NOMO-1 treated with DMSO at 0.1 percent for 48 hours (cell line): ENCODE measurements around the gene ATG12.
"Not testable (repeated sequence)": the region's sequence is repeated elsewhere in the genome, so short reads cannot be mapped to it uniquely, and the experiment has no call there.

Source experiments
- DNase-seq: peaks from one replicate; lab custom pipeline; 2025; ENCODE audit not compliant: unreplicated experiment; lab: John Stamatoyannopoulos, UW

ATG12 gene

DNA sequence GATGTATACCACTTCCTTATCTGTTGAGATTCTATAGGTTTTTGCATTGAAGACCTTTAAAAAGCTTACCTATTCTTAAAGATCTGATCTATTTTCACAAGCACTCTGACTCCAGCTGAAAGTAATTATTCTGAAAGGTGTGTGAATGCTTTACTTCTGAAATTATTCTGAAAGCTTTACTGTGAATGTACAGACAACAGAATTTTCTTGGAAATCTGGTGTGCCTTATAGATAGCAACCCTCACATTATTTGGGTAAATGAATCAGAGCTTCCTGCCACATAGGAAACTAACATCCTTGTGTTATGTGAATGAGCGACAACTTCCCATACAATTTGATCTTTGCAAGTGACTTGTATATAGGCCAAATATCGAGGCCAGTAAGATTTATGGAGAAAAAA lies 31.4 kb downstream of the ATG12 start:
- no peak for DNase-seq

DNA sequence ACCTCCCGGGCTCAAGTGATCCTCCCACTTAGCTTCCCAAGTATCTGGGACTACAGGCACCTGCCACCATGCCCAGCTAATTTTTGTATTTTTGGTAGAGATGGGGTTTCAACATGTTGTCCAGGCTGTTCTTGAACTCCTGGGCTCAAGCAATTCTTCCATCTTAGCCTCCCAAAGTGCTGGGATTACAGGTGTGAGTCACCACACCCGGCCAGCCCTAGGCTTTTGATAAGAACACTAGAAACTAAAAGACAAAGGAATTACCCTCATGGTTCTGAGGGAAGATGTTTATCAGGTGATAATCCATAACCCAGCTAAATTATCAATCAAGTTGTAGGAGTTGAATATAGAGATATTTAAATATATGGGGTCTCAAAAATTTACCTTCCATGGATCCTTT lies 33.3 kb downstream of the ATG12 start:
- DNase-seq = not testable (repeated sequence)

DNA sequence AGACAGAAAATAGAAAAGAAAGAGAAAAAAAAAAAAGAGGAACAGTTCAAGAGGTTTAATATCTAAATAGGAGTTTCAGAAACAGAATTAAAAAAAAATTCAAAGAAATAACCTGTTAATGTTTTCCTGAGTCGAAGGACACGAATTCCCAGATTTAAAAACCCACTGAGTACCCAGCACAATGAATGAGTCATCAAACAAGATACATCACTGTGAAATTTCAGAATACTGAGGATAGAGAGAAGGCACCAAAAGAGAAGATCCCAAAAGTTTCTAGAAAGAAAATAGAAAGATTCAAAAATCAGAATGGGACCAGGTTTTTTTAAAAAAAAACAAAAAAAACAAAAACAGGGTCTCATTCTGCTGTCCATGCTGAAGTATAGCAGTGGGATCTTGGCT lies 33.7 kb downstream of the ATG12 start:
- DNase-seq = no peak

DNA sequence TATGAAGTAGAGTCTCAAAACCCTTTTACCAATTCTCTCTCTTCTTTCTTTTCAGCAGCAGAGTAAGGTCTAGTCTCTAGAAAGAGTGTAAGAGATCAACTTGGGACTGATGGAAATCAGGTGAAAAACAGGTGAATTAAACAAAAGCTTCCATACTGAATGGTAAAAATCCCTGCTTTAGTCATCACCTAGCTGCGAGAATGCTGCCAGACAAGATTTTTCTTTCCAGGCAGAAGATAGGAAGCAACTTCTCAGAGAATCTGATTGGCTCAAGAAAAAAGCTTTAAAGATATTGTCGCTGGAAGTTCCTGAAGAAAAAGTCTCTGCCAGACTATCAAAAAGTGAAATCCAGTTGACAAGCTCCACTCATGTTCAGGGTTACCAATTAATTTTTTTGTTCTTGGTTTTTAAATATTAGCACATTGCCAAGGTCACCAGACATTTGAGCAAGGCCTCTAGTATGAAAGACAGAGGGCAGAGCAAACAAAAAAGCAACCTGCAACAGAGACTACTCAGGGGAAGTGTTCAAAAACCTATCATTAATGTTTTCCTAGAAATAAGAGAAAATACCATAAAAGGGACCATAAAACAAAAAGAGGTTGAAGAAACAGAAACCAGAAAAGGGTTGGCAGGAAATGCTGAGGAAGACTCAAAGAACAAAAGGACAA lies 34.2 kb downstream of the ATG12 start:
- DNase-seq = no peak

DNA sequence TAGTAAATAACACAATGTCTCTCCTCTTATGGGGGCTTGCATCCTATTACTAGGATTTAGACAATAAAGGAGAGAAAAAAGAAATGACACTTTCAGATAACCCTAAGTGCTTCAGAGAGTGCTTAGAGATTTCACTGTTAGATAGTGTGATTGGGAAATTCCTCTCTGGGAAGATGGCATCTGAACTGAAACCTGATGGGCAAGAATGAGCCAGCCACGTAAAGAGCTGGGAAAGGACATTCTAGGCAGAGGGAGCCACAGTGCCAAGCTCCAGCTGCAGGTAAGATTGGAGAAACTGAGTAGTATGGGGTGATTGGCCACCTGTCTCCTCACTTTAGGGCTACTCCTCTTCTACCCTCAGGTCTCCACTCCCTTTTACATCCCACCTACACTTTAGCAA lies 39.4 kb downstream of the ATG12 start:
- no peak for DNase-seq

DNA sequence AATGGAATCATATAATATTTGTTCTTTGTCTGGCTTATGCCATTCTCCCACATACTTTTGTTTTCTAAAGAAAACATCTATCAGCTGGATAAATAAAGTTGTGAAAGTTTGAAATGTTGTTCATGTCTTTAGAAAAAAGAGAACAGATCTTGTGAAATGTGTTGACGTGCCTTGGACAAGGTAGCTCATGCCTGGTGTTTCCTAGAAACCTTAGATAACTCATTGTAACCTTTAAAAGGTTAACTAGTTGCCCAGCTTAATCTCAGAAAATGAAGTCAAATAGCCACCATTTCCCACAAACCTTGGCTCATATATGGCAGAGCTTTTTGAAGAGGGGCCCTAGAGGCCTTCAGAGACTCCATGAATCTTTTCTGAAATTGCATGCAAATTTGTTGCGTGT lies 40.2 kb downstream of the ATG12 start:
- DNase-seq = no peak

DNA sequence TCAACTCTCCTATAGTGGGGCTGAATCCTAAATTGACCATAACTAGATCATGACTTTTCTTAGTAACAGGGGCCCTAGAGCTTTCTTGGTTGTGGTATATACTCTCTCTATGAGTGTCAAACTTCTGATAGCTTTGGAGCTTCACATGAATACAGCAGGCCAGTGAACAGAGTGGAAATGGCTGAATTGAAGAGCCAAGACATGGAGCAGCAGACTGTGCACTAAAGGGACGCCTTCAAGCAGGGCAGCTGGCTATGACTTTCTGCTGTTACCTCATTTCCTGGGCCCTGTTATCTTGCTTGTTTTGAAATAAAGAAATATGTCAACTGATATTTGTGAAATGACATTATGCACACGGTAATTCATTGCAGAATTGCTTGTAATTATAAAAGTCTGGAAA lies 41.3 kb downstream of the ATG12 start:
- DNase-seq = no peak

DNA sequence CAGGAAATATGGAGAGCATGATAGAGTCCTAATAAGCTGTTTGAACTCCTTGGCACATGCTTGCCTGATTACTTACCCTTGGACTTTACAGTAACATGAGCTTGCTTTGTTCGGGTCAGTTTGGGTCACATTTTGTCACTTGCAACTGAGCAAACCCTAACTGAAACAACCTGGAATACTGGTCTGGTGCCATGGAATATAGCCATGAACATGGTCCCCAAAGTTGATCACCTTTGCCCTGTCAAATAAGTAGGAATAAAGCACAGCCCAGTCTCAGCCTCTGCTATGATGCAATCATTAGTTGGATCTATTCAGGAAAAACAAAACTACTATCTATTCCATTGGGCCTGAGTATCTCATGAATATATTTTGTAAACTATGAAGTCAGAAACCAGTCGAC lies 43.1 kb downstream of the ATG12 start:
- no peak for DNase-seq

DNA sequence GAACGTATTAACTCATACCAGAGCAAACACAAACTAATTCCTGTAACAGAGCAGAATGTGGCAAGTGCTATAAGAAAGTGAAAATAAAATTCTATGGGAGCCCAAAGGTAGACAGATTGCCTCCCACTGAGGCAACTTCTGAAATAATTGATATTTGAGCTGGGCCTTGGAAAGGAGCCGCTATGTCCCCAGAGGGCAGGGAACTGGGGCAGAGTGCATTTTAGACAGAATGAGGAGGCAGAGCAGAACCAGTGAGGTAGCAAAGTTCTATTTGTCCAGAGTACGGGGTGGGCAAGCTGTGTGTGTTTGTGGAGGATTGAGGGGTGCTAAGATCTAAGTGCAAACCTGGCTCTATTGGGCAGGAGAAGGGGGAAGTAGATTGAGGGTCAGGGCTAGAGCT lies 44.7 kb downstream of the ATG12 start:
- DNase-seq = no peak

DNA sequence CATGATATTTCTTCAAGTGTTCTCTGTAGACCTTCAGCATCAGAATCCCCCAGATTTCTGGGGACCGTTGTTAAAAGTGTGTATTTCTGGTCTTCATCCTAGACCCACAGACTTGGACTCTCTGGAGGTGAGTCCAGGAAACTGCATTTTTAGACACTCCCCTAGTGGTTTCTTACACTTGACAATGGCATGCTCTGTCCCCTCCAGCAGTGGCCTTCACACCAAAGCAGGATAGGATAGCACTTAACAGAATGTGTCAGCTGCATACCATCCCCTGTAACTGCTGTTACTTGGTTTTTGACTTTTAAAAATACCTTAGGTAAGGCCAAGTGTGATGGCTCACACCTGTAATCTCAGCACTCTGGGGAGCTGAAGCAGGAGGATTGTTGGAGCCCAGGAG lies 45.7 kb downstream of the ATG12 start:
- DNase-seq = no peak

DNA sequence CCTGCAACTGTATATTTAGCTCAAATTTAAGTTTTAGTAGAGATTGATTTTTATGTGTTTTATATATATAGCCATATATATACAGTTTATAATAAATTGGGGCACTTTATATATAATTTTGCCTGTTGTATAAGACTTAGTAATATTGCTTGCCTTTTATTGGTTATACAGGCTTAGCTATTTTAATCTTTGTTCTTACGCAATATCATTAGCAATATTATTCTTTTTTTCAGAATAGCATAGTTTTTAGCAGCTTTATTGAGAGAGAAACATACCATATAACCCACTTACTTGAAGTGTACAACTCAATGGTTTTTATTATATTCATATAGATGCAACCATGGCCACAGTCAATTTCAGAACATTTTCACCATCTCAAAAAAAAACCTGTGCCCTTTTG lies 52.9 kb downstream of the ATG12 start:
- no peak for DNase-seq

DNA sequence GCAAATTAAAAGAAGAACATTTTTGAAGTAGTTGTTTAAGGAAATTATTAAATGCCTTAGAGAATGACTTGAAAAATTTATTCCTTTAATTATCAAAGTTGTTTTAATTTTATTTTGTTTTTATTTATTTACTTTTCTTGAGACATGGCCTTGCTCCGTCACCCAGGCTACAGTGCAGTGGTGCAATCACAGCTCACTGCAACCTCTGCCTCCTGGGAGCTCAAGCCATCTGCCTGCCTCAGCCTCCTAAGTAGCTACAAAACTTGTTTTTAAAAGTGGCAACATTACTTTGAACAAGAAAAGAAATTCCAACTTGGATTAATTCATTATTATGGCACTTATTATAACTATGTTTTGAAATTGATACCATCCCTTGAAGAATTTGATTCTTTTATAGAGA lies 53.9 kb downstream of the ATG12 start:
- no peak for DNase-seq

DNA sequence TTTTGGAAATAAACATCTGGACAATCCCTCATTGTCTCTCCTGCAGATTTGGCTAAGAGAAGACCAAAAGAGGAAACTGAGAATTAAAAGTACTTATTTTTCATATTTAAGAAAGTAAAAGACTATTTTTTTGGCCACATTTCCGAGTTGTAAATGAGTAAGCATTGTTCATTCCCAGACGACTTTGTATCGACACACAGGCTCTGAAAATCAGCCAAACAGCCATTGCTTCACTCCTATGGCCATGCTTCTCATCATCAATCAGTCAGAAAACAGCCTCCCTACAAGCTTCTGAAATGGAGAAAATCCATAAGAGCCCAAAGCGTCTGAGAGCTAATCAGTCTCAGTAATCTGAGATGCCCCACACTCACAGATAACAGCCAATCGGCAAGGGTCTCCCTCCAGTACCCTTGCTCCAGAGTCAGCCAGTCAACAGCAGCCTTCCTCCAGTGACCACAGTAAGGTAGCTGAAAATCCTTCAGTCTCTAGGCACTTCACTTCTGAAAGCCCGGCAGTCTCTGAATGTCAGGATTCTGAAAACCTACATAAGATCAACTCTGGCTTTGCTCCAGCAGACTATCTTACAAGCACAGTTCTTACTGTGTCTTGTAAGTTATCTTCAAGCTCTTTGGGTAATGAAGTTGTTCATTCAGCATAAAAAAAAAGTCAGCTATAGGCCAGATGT lies 55.8 kb downstream of the ATG12 start:
- DNase-seq = no peak

DNA sequence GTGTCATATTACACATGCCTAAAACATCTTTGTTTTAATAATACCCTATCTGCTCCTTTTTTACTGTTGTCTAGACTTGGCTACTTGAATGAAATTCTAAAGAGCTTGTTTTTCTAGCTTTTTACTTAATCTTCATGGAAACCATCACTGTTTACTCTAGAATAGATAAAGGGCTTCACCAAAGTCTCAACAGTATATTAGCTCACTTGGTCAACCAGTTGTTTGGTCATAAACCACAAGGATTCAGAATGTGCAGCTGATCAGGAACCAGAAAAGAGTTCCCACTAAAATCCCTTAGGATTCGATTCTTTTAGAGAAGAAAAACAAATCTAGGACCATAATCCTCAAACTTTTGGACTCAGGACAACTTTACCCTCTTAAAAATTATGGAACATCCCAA lies 62.9 kb downstream of the ATG12 start:
- no peak for DNase-seq
